Vagina (tissue), 2 donors: ENCODE results near the gene ITGA6. TPM values are rescaled to one million over a fixed set of nuclear protein-coding genes. Genes with fewer than 3 reads are reported as not detected.

Experiments used
- DNase-seq, 2 donors: peaks; one replicate each; pipeline ENCODE4 v3.0.0-alpha.2; 2017; ENCODE audit errors: extremely low spot score in 2 of 2
- H3K27ac ChIP-seq: fragments of 200-600 bp; sonication (generic); one replicate; pipeline ENCODE4 v1.5.1; 2019
- H3K27me3 ChIP-seq: fragments of 200-600 bp; sonication (generic); one replicate; pipeline ENCODE4 v1.5.1; 2019
- H3K36me3 ChIP-seq, 2 donors: fragments of 200-600 bp; sonication (generic); one replicate each; pipeline ENCODE4 v1.5.1; 2017 to 2019
- H3K4me1 ChIP-seq: fragments of 200-600 bp; sonication (generic); one replicate; pipeline ENCODE4 v1.5.1; 2019
- H3K4me3 ChIP-seq, 2 donors: fragments of 200-600 bp; sonication (generic); 1 replicate in 1 of 2; 2 replicates in 1 of 2; pipeline ENCODE4 v1.5.1; 2016 to 2019
- H3K9me3 ChIP-seq: fragments of 200-600 bp; sonication (generic); one replicate; pipeline ENCODE4 v1.5.1; 2019
- POLR2A ChIP-seq, 2 donors: fragments of 450-650 bp; IDR thresholded peaks; one replicate each; pipeline ENCODE4 v1.6.1; 2017; ENCODE audit warnings: antibody characterized with exemption in 2 of 2, mild to moderate bottlenecking in 2 of 2, moderate library complexity in 2 of 2
- POLR2AphosphoS5 ChIP-seq, 2 donors: sonication (generic); formaldehyde crosslinking; IDR thresholded peaks; one replicate each; pipeline ENCODE4 v1.9.0; 2017; ENCODE audit warnings: antibody characterized with exemption in 2 of 2, mild to moderate bottlenecking in 2 of 2, low read depth in 1 of 2; ENCODE audit not compliant: insufficient read depth in 1 of 2
- intact Hi-C: fragments of 100-400 bp; cut with DNase I; formaldehyde crosslinking; loops from one replicate; pipeline ENCODE4 v1.15.1; 2023
- total RNA-seq: library from RNA; depleted of rRNA; stranded (reverse); fragments of >200 nt; gene quantifications from one replicate; pipeline ENCODE4 v1.2.3, GENCODE V29; 2016
- TF ChIP-seq, protein P1 (sequence below), 3 experiments: fragments of 450-650 bp in 2 of 3; fragments of 200-600 bp in 1 of 3; sonication (generic) in 1 of 3; IDR thresholded peaks; one replicate each; pipeline ENCODE4 v1.5.1; 2017 to 2019; ENCODE audit warnings: antibody characterized with exemption in 3 of 3, mild to moderate bottlenecking in 2 of 3, moderate library complexity in 2 of 3

Gene ITGA6
- total RNA-seq, 1 donor from 2014 or later: 82.3 TPM

DNA sequence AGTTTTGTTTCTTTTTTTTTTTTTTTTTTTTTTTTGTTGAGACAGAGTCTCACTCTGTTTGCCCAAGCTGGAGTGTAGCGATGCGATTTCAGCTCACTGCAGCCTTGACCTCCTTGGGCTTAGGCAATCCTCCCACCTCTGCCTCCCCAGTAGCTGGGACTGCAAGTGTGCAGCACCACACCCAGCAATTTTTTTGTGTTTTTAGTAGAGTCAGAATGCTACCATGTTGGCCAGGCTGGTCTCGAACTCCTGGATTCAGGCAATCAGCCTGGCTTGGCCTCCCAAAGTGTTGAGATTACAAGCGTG is 8.2 kb downstream of the ITGA6 start:
- intact Hi-C loops: no loop called here
- Histone ChIP-seq H3K4me1 (peaks cover 56% of the 10 kb centered on the region), H3K4me3 (no peak overlapping the region)

DNA sequence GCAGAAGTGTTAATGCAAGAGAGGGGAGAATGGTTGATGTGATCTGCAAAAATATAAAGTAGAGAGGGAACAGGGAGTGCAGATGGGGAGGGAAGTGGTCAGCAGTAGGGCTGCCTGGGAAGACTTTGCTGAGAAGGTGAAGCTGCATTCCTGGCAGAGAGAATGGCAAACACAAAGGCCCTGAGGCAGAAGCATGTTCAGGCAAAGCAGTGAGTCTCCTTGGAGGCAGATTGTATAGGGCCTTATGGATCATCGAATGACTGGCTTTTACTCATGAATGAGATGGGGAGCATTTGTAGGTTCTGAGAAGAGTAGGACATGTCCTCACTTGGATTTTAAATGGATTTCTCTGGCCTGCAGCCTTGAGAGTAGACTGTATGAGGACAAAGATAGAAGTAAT is 9.5 kb downstream of the ITGA6 start:
- Histone ChIP-seq H3K9me3 (no peaks in the 10 kb centered on the region), H3K36me3 (no peaks in the 10 kb centered on the region), H3K27ac (no peak overlapping the region), H3K4me3 (no peak overlapping the region), H3K27me3 (no peaks in the 10 kb centered on the region), H3K4me1 (peaks cover 52% of the 10 kb centered on the region)
- no peak for DNase-seq
- TF ChIP-seq POLR2A (IDR thresholded peaks at IDR 0.05) (no peak), POLR2AphosphoS5 (IDR thresholded peaks at IDR 0.05; ENCODE audit: insufficient read depth in 1 of 2, low read depth in 1 of 2) (no peak)
- intact Hi-C loops: no loop called here

More for the DNA sequence above, 8.2 kb downstream of the ITGA6 start:
- Histone ChIP-seq H3K36me3 (no peaks in the 10 kb centered on the region), H3K9me3 (no peaks in the 10 kb centered on the region), H3K27me3 (no peaks in the 10 kb centered on the region), H3K27ac (no peak overlapping the region)
- TF ChIP-seq POLR2AphosphoS5 (IDR thresholded peaks at IDR 0.05; ENCODE audit: insufficient read depth in 1 of 2, low read depth in 1 of 2) (no peak), POLR2A (IDR thresholded peaks at IDR 0.05) (no peak)
- TF ChIP-seq, protein P1, sequence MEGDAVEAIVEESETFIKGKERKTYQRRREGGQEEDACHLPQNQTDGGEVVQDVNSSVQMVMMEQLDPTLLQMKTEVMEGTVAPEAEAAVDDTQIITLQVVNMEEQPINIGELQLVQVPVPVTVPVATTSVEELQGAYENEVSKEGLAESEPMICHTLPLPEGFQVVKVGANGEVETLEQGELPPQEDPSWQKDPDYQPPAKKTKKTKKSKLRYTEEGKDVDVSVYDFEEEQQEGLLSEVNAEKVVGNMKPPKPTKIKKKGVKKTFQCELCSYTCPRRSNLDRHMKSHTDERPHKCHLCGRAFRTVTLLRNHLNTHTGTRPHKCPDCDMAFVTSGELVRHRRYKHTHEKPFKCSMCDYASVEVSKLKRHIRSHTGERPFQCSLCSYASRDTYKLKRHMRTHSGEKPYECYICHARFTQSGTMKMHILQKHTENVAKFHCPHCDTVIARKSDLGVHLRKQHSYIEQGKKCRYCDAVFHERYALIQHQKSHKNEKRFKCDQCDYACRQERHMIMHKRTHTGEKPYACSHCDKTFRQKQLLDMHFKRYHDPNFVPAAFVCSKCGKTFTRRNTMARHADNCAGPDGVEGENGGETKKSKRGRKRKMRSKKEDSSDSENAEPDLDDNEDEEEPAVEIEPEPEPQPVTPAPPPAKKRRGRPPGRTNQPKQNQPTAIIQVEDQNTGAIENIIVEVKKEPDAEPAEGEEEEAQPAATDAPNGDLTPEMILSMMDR (IDR thresholded peaks at IDR 0.05): no peak
- DNase-seq: no peak

DNA sequence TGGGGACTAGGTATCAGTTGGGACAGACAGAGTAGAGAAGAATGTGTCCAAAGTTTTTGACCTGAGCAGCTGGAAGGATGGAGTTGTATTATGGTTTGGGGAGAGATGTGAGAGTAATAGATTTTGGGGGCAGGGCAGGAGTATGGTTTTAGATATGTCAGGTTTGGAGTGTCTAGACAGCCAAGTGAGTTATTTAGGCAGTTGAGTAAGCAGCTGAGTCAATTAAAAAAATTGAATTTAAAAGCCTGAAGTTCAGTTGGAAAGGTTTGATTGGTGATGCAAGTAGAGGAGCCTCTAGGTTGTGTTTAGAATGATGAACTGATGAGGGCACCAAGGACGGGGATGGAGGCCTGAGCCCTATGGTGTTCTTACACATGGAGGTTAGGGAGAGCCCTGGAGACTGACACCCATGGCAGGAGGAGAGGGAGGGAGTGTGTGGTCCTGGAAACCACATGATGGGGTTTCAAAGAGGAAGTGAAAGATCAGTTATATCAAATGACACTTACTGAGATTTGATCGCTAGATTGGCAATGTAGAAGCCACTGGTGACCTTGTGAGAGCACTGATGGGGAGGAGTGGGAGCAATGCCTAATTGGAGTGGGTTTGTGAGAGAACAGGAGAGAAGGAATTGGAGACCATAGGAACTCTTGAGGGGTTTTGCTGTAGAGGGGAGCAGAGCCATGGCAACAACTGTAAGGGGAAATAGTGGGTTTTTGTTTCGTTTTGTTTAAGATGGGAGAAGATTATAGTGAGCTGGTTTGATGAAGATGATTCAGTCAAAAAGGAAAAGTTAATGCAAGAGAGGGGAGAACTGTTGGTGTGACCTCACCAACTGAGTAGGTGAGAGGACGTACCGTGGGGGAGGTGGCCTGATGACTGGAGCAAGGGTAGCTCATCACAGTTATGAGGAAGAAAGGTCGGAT is 10.3 kb downstream of the ITGA6 start:
- Histone ChIP-seq H3K4me3 (no peak overlapping the region), H3K9me3 (no peaks in the 10 kb centered on the region), H3K4me1 (peaks cover 53% of the 10 kb centered on the region), H3K27ac (no peak overlapping the region), H3K36me3 (no peaks in the 10 kb centered on the region), H3K27me3 (no peaks in the 10 kb centered on the region)
- TF ChIP-seq POLR2A (IDR thresholded peaks at IDR 0.05) (no peak), POLR2AphosphoS5 (IDR thresholded peaks at IDR 0.05; ENCODE audit: insufficient read depth in 1 of 2, low read depth in 1 of 2) (no peak)
- TF ChIP-seq, protein P1 (IDR thresholded peaks at IDR 0.05): no peak
- intact Hi-C loops: no loop called here
- no peak for DNase-seq

DNA sequence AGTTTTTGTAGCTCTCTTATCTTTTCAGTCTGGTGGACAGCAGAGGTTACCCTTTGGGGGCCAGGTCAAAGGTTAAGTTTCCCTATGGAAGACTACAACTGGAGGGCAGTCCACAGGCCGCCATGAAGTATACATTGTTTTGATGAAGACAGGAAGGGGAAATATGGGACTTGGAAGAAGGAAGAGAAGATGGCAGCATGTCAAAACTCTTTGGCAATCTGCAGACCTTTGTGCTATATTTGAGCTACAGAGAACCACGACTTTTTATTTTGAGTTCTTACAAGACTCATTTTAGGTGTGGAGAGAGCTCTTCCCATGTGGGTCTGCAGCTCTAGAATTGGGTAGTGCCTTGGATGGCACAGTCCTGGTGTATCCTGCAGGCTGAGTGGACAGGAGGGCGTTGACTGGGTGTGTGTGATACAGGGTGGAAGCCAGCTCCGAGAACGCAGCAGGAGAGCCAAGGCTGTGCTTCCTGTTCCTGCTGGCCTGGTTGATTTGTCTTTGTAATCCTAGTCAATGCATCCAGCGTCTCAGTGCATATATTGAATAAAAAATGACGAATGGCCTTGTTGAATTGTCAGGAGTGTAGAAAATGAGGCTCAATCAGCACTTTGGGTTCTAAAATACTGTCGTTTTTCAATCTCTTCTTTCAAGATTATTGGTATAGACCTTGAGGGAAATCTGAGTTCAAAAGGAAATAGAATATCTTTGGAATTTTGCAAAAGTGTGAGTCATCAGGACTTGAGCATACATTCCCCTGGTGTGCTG is 11.5 kb downstream of the ITGA6 start:
- Histone ChIP-seq H3K27ac (no peak overlapping the region), H3K36me3 (no peaks in the 10 kb centered on the region), H3K27me3 (no peaks in the 10 kb centered on the region), H3K4me1 (peaks cover 55% of the 10 kb centered on the region), H3K9me3 (no peaks in the 10 kb centered on the region), H3K4me3 (no peak overlapping the region)
- intact Hi-C loops: no loop called here
- TF ChIP-seq POLR2AphosphoS5 (IDR thresholded peaks at IDR 0.05; ENCODE audit: insufficient read depth in 1 of 2, low read depth in 1 of 2) (peak in 1 of 2 donors; percentile 28), POLR2A (IDR thresholded peaks at IDR 0.05) (no peak)
- TF ChIP-seq, protein P1 (IDR thresholded peaks at IDR 0.05): no peak
- DNase-seq: no peak

DNA sequence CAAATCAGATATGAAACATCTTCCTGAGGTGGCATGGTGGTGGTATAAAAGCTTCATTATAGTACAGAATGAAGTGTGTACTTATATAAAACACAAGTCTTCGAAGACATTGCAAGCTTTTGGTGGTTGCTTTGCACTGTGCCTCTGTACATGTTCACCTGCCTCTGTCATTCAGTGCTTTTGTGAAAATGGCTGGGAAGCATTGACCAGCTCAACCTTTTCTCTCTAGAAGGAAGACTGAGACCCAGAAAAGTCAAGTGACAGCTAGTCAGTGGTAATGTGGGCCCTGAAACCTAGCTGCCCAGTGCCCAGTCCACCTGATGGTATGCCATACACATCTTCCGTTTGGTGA is 12.1 kb downstream of the ITGA6 start:
- DNase-seq: no peak
- Histone ChIP-seq H3K36me3 (no peaks in the 10 kb centered on the region), H3K27me3 (no peaks in the 10 kb centered on the region), H3K4me3 (no peak overlapping the region), H3K4me1 (peaks cover 50% of the 10 kb centered on the region), H3K27ac (no peak overlapping the region), H3K9me3 (no peaks in the 10 kb centered on the region)
- intact Hi-C loops: no loop called here
- TF ChIP-seq POLR2AphosphoS5 (IDR thresholded peaks at IDR 0.05; ENCODE audit: insufficient read depth in 1 of 2, low read depth in 1 of 2) (no peak), POLR2A (IDR thresholded peaks at IDR 0.05) (no peak)
- TF ChIP-seq, protein P1 (IDR thresholded peaks at IDR 0.05): no peak
